Gastrocnemius medialis (tissue), 4 donors: ENCODE results near the gene PAQR5.
"Not testable (repeated sequence)": the region's sequence is repeated elsewhere in the genome, so short reads cannot be mapped to it uniquely, and the experiment has no call there.

Source experiments
- POLR2A ChIP-seq, 2 donors: fragments of 450-650 bp; IDR thresholded peaks; one replicate each; pipeline ENCODE4 v1.6.1; 2017; ENCODE audit warnings: antibody characterized with exemption in 2 of 2, mild to moderate bottlenecking in 2 of 2, moderate library complexity in 2 of 2
- TF ChIP-seq, protein P1 (sequence below), 5 experiments: fragments of 450-650 bp in 3 of 5; fragments of 200-600 bp in 2 of 5; sonication (generic) in 2 of 5; IDR thresholded peaks in 4 of 5; conservative IDR thresholded peaks in 1 of 5; 1 replicate in 4 of 5; 2 replicates in 1 of 5; pipeline ENCODE4 v1.5.1; 2016 to 2019; ENCODE audit warnings: antibody characterized with exemption in 5 of 5, mild to moderate bottlenecking in 3 of 5, moderate library complexity in 3 of 5

DNA sequence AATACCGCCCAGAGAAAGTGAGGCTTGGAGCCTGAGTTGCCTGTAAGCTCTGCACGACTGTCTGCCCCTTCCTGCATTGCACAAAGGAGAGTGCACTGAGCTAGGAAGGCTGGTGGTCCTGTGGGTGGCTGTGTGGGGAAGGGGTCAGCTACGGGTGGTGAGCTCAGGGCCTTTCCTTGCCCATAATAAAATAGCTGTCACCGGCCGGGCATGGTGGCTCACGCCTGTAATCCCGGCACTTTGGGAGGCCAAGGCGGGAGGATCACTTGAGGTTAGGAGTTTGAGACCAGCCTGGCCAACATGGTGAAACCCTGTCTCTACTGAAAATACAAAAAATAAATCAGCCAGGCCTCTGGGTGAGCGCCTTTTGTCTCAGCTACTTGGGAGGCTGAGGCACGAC is 7.1 kb upstream of the PAQR5 start:
- TF ChIP-seq, protein P1, sequence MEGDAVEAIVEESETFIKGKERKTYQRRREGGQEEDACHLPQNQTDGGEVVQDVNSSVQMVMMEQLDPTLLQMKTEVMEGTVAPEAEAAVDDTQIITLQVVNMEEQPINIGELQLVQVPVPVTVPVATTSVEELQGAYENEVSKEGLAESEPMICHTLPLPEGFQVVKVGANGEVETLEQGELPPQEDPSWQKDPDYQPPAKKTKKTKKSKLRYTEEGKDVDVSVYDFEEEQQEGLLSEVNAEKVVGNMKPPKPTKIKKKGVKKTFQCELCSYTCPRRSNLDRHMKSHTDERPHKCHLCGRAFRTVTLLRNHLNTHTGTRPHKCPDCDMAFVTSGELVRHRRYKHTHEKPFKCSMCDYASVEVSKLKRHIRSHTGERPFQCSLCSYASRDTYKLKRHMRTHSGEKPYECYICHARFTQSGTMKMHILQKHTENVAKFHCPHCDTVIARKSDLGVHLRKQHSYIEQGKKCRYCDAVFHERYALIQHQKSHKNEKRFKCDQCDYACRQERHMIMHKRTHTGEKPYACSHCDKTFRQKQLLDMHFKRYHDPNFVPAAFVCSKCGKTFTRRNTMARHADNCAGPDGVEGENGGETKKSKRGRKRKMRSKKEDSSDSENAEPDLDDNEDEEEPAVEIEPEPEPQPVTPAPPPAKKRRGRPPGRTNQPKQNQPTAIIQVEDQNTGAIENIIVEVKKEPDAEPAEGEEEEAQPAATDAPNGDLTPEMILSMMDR (IDR thresholded peaks at IDR 0.05 in 4 of 5, conservative IDR thresholded peaks at IDR 0.05 in 1 of 5): not testable (repeated sequence)
- not testable (repeated sequence) for TF ChIP-seq POLR2A (IDR thresholded peaks at IDR 0.05)
